Endodermal cell (in vitro differentiated cells): Measurements from ENCODE around the gene SLC5A12. TPM values are rescaled to one million over a fixed set of nuclear protein-coding genes. Genes with fewer than 3 reads are reported as not detected.

ENCODE experiments used
- DNase-seq: peaks from one replicate; pipeline ENCODE4 v3.0.0-alpha.2; 2017
- H3K27ac ChIP-seq: 2 replicates; pipeline ENCODE4 v1.5.1; 2013; ENCODE audit warnings: mild to moderate bottlenecking, low read depth, low read length, moderate library complexity
- H3K27me3 ChIP-seq: 2 replicates; pipeline ENCODE4 v1.6.1; 2013; ENCODE audit warnings: mild to moderate bottlenecking, low read length, moderate library complexity; ENCODE audit not compliant: insufficient read depth, control insufficient read depth, poor library complexity, severe bottlenecking
- H3K36me3 ChIP-seq: 2 replicates; pipeline ENCODE4 v1.7.0; 2013; ENCODE audit warnings: mild to moderate bottlenecking, low read length, moderate library complexity; ENCODE audit not compliant: control insufficient read depth, insufficient read depth
- H3K4me1 ChIP-seq: one replicate; pipeline ENCODE4 v1.7.0; 2013; ENCODE audit warnings: low read length; ENCODE audit not compliant: control insufficient read depth, insufficient read depth
- H3K4me3 ChIP-seq: 2 replicates; pipeline ENCODE4 v1.5.1; 2013; ENCODE audit warnings: mild to moderate bottlenecking, low read length, moderate library complexity
- H3K9ac ChIP-seq: 2 replicates; pipeline ENCODE4 v1.6.1; 2013; ENCODE audit warnings: mild to moderate bottlenecking, low read length, moderate library complexity; ENCODE audit not compliant: poor library complexity, severe bottlenecking; ENCODE audit errors: extremely low read depth
- H3K9me3 ChIP-seq: 2 replicates; pipeline ENCODE4 v1.6.1; 2013; ENCODE audit warnings: mild to moderate bottlenecking, low read length, moderate library complexity; ENCODE audit not compliant: control insufficient read depth
- H3K27ac Mint-ChIP-seq: 2 replicates; pipeline ENCODE4 v1.8.0; 2020; ENCODE audit warnings: mixed read lengths
- H3K27me3 Mint-ChIP-seq: 2 replicates; pipeline ENCODE4 v1.8.0; 2021; ENCODE audit warnings: mild to moderate bottlenecking, mixed read lengths; ENCODE audit not compliant: insufficient read depth
- H3K36me3 Mint-ChIP-seq: 2 replicates; pipeline ENCODE4 v1.8.0; 2020; ENCODE audit warnings: low read depth, mixed read lengths
- H3K4me1 Mint-ChIP-seq: 2 replicates; pipeline ENCODE4 v1.8.0; 2020; ENCODE audit warnings: mixed read lengths
- H3K4me3 Mint-ChIP-seq: 2 replicates; pipeline ENCODE4 v1.8.0; 2020; ENCODE audit warnings: mild to moderate bottlenecking, moderate library complexity, mixed read lengths
- H3K9me3 Mint-ChIP-seq: 2 replicates; pipeline ENCODE4 v1.8.0; 2020; ENCODE audit warnings: mild to moderate bottlenecking, mixed read lengths
- WGBS, 2 experiments: methylation state at CpG; one replicate each; pipeline versions ENCODE4 v1.1.5 to v1.1.7; 2013; ENCODE audit warnings: missing lambda C conversion rate in 2 of 2, mixed read lengths in 1 of 2; ENCODE audit not compliant: insufficient coverage in 1 of 2, insufficient read length in 1 of 2; 5-methylcytosine and 5-hydroxymethylcytosine counted together
- total RNA-seq, 2 donors: library from RNA; stranded (reverse); fragmentation: NEBNext Ultra II Directional in 1 of 2; extraction: Animal tissue kit (Norgen Biotek cat#: 25700) in 1 of 2; gene quantifications; 2 replicates in 1 of 2; 3 replicates in 1 of 2; pipeline ENCODE4 v1.2.1, GENCODE V29; 2021
- TF ChIP-seq, protein P1 (sequence below): fragments of 200-600 bp; sonication (generic); conservative IDR thresholded peaks from 2 replicates; pipeline ENCODE4 v1.5.0; 2021; ENCODE audit warnings: antibody characterized with exemption, mild to moderate bottlenecking

Gene SLC5A12
- total RNA-seq, 2 donors from 2014 or later: 2.6 to 2.7 TPM

DNA sequence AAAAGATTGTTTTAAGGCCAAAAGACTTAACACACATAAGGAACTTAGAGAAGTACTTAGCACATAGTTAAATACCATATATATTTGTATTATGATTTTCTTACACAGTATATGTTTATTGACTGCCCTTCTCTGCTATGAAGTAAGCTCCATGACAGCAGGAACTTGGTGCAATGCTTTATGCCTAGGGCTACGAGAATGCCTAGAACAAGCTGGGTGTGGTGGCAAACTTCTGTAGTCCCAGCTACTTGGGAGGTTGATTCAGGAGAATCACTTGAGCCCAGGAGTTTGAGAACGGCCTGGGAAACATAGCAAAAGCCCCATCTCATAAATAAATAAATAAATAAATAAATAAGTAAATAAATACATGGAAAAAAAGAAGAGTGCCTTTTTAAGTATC is 1.9 kb downstream of the SLC5A12 start:
- 100% methylated on average over 1 of the region's 2 CpGs; no CpG with 5 or more reads in 1 of the 2 experiments for WGBS, 2 experiments
- no peak overlapping the region for H3K27ac Mint-ChIP-seq
- H3K36me3 Mint-ChIP-seq: no peaks in the 10 kb centered on the region
- Histone ChIP-seq H3K36me3 (no peaks in the 10 kb centered on the region), H3K27me3 (peaks cover 7% of the 10 kb centered on the region), H3K9me3 (no peaks in the 10 kb centered on the region), H3K27ac (no peak overlapping the region), H3K9ac (no peak overlapping the region), H3K4me3 (no peak overlapping the region), H3K4me1 (no peaks in the 10 kb centered on the region)
- H3K4me3 Mint-ChIP-seq: no peak overlapping the region
- H3K9me3 Mint-ChIP-seq: no peaks in the 10 kb centered on the region
- DNase-seq: no peak
- peaks cover 3% of the 10 kb centered on the region for H3K27me3 Mint-ChIP-seq
- peaks cover 5% of the 10 kb centered on the region for H3K4me1 Mint-ChIP-seq
- TF ChIP-seq, protein P1, sequence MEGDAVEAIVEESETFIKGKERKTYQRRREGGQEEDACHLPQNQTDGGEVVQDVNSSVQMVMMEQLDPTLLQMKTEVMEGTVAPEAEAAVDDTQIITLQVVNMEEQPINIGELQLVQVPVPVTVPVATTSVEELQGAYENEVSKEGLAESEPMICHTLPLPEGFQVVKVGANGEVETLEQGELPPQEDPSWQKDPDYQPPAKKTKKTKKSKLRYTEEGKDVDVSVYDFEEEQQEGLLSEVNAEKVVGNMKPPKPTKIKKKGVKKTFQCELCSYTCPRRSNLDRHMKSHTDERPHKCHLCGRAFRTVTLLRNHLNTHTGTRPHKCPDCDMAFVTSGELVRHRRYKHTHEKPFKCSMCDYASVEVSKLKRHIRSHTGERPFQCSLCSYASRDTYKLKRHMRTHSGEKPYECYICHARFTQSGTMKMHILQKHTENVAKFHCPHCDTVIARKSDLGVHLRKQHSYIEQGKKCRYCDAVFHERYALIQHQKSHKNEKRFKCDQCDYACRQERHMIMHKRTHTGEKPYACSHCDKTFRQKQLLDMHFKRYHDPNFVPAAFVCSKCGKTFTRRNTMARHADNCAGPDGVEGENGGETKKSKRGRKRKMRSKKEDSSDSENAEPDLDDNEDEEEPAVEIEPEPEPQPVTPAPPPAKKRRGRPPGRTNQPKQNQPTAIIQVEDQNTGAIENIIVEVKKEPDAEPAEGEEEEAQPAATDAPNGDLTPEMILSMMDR: no peak

DNA sequence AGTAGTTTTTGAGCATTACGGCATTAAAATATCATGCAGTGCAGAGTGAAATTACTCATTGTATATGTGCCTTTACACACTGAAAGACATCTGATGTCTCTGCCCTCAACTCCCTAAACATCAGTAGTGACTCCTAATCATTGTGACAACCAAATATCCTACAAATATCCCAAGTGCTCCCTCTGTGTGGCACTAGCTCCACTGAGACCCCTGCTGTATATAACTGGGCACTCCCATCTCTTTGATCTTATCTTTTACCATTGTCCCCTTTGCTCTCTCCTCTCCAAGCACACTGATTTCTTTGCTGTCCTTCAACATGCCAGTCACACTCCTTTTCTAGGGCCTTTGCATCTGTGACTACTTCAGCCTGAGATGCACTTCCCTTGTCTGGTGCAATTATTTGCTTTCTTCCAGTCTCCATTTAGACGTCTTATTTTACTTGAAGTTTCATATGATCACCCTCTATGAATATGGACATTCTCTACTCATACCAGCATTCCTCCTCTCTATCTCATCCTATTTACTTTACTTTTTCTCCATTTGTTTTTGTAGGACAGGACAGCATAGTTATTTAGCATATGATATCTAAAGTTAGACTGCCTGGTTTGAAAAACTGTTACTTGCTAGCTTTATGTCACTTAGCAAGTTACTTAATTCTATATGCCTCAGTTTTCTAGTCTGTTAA is 2.4 kb downstream of the SLC5A12 start:
- Mint-ChIP-seq H3K9me3 (no peaks in the 10 kb centered on the region), H3K27me3 (peaks cover 3% of the 10 kb centered on the region), H3K4me3 (no peak overlapping the region), H3K36me3 (no peaks in the 10 kb centered on the region), H3K4me1 (peaks cover 5% of the 10 kb centered on the region), H3K27ac (no peak overlapping the region)
- Histone ChIP-seq H3K9me3 (no peaks in the 10 kb centered on the region), H3K27me3 (peaks cover 12% of the 10 kb centered on the region), H3K4me1 (no peaks in the 10 kb centered on the region), H3K9ac (no peak overlapping the region), H3K27ac (no peak overlapping the region), H3K4me3 (no peak overlapping the region), H3K36me3 (no peaks in the 10 kb centered on the region)
- 93 to 95% methylated on average over 2 of the region's 2 CpGs for WGBS, 2 experiments
- no peak for DNase-seq
- TF ChIP-seq, protein P1: peak; percentile 50

DNA sequence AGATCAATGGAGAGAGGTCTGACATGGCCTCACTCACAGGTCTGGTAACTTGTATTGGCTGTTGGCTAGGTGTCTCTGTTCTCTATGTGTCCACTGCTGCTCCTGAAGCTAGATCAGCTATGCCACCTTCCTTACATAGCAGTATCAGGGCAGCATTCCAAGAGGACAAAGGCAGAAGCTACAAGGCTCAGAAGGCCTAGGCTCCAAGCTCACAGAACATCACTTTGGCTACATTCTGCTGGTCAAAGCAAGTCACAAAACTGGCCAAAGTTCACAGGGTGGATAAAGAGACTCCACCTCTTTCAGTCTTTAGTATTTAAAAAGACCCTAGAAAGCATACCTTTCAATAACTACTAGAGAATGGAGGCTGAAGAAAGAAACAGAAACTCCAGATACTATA is 4.1 kb downstream of the SLC5A12 start:
- no peaks in the 10 kb centered on the region for H3K36me3 Mint-ChIP-seq
- TF ChIP-seq, protein P1: no peak
- Histone ChIP-seq H3K9me3 (no peaks in the 10 kb centered on the region), H3K27me3 (peaks cover 12% of the 10 kb centered on the region), H3K4me1 (no peaks in the 10 kb centered on the region), H3K27ac (no peak overlapping the region), H3K9ac (no peak overlapping the region), H3K4me3 (no peak overlapping the region), H3K36me3 (no peaks in the 10 kb centered on the region)
- H3K27ac Mint-ChIP-seq: no peak overlapping the region
- no peak for DNase-seq
- H3K4me3 Mint-ChIP-seq: no peak overlapping the region
- H3K4me1 Mint-ChIP-seq: peaks cover 9% of the 10 kb centered on the region
- no peaks in the 10 kb centered on the region for H3K9me3 Mint-ChIP-seq
- peaks cover 3% of the 10 kb centered on the region for H3K27me3 Mint-ChIP-seq
